GM18520 (cell line): Measurements from ENCODE around the gene OTOG.

Source experiments
- ATAC-seq: cut with Tn5 transposase; IDR thresholded peaks from one replicate; pipeline ENCODE4 v1.9.1; 2021; ENCODE audit not compliant: unreplicated experiment

OTOG gene

GRCh38 chr11:17646451-17647145 lies 99.5 kb downstream of the OTOG start:
- ATAC-seq: no peak

GRCh38 chr11:17648528-17648927 lies 101.5 kb downstream of the OTOG start:
- ATAC-seq: no peak

- ATAC-seq: no peak
Observed at GRCh38 chr11:17649261-17649660, 102.2 kb downstream of the OTOG start.

- no peak for ATAC-seq
Observed at GRCh38 chr11:17649696-17650095, 102.6 kb downstream of the OTOG start.

GRCh38 chr11:17650127-17650911 lies 103.3 kb downstream of the OTOG start:
- ATAC-seq: no peak

- ATAC-seq: no peak
Observed at GRCh38 chr11:17651061-17651460, 104.0 kb downstream of the OTOG start.

GRCh38 chr11:17651681-17652080 lies 104.6 kb downstream of the OTOG start:
- ATAC-seq: no peak

GRCh38 chr11:17652556-17652955 lies 105.5 kb downstream of the OTOG start:
- no peak for ATAC-seq

- no peak for ATAC-seq
Observed at GRCh38 chr11:17653611-17654010, 106.6 kb downstream of the OTOG start.

GRCh38 chr11:17655682-17656081 lies 108.6 kb downstream of the OTOG start:
- ATAC-seq: no peak

GRCh38 chr11:17658211-17658610 lies 111.2 kb downstream of the OTOG start:
- ATAC-seq: no peak

- no peak for ATAC-seq
Observed at GRCh38 chr11:17668166-17668565, 121.1 kb downstream of the OTOG start.

- ATAC-seq: no peak
Observed at GRCh38 chr11:17672469-17672868, 125.4 kb downstream of the OTOG start.

GRCh38 chr11:17673951-17674350 lies 126.9 kb downstream of the OTOG start:
- no peak for ATAC-seq

- ATAC-seq: no peak
Observed at GRCh38 chr11:17682848-17683247, 135.8 kb downstream of the OTOG start.

- no peak for ATAC-seq
Observed at GRCh38 chr11:17683377-17684161, 136.5 kb downstream of the OTOG start.

GRCh38 chr11:17684550-17684949 lies 137.5 kb downstream of the OTOG start:
- no peak for ATAC-seq

GRCh38 chr11:17686231-17686980 lies 139.3 kb downstream of the OTOG start:
- no peak for ATAC-seq

GRCh38 chr11:17687946-17688670 lies 141.0 kb downstream of the OTOG start:
- ATAC-seq: no peak

- ATAC-seq: no peak
Observed at GRCh38 chr11:17691550-17691949, 144.5 kb downstream of the OTOG start.
